Measurements from ENCODE around the gene PAK6. TPM values are rescaled to one million over a fixed set of nuclear protein-coding genes. Genes with fewer than 3 reads are reported as not detected.
A peak's percentile ranks its signal among the peaks of the same experiment; 100 is the strongest.

Gene PAK6
- polyA plus RNA-seq, 3 donors, result 0.03 TPM; not detected in 2

DNA sequence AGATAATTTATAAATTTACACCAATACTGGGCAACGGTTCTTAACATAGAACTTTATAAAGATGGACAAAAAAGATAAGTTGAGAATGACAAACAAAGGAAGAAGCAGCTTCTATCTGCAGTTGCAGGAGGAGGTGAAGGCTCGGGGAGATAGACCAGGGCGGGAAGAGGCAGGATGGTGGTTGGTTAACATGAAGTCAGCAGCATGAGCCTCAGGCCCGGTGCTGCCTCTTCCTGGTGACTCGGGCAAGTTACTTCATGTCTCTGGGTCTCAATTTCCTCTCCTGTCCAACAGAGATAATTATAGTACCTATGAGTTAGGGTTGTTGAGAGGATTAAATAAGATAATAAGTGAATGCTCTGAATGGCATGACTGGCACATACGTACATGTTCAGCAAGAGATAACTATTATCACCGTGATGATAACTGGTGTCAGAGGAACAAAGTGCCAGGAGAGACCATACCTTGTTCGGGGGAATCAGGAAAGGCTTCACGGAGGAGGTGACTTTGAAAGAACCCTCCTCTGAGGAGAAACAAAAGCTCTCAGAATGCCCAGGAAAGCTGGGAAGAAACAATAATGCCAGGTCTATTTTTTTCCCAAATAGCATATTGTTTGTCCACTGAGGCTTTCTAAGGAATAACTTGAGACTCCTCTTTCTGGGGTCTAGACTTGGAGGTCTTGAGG, 4.4 kb downstream of the PAK6 start:
- Mint-ChIP-seq H3K4me1 (peaks cover 12% of the 10 kb centered on the region), H3K9me3 (peaks cover 0 to 3% (median 0%) of the 10 kb centered on the region in 7 donors), H3K27ac (no peak overlapping the region), H3K36me3 (peaks cover 0 to under 1% of the 10 kb centered on the region in 2 donors), H3K27me3 (ENCODE audit: low read depth in 3 of 3) (peaks cover 14 to 25% (median 24%) of the 10 kb centered on the region in 3 donors), H3K4me3 (no peak overlapping the region)
- intact Hi-C loops (cut with micrococcal nuclease), result no loop called here
- H2AFZ ChIP-seq (ENCODE audit: insufficient read depth, low read depth, low read length, poor library complexity, severe bottlenecking), result no peak overlapping the region
- peaks cover 0 to 22% of the 10 kb centered on the region in 2 donors for H3K27me3 ChIP-seq (ENCODE audit: control insufficient read depth in 2 of 2, insufficient read depth in 2 of 2, low read length in 2 of 2)
- H3K36me3 ChIP-seq (replicated peaks in 1 of 2; ENCODE audit: control insufficient read depth in 1 of 2, insufficient read depth in 2 of 2, low read length in 2 of 2), result no peaks in the 10 kb centered on the region
- no peak overlapping the region for H3K4me3 ChIP-seq (replicated peaks in 1 of 3; ENCODE audit: low read depth in 2 of 3, low read length in 3 of 3)
- DNase-seq, result no peak
- 77% methylated on average over 6 of the region's 9 CpGs for WGBS (ENCODE audit: insufficient coverage)
- no peak overlapping the region for H3K27ac ChIP-seq (ENCODE audit: low read depth in 1 of 2, low read length in 2 of 2)
- H3K4me1 ChIP-seq (ENCODE audit: control insufficient read depth in 1 of 2, insufficient read depth in 2 of 2, low read length in 2 of 2), result peaks cover 8 to 12% of the 10 kb centered on the region in 2 donors
- H3K9ac ChIP-seq (ENCODE audit: insufficient read depth, low read length, poor library complexity, severe bottlenecking), result no peak overlapping the region
- H3K4me2 ChIP-seq (replicated peaks; ENCODE audit: extremely low read depth, low read length, poor library complexity, severe bottlenecking), result no peak overlapping the region
- TF ChIP-seq, protein P1, sequence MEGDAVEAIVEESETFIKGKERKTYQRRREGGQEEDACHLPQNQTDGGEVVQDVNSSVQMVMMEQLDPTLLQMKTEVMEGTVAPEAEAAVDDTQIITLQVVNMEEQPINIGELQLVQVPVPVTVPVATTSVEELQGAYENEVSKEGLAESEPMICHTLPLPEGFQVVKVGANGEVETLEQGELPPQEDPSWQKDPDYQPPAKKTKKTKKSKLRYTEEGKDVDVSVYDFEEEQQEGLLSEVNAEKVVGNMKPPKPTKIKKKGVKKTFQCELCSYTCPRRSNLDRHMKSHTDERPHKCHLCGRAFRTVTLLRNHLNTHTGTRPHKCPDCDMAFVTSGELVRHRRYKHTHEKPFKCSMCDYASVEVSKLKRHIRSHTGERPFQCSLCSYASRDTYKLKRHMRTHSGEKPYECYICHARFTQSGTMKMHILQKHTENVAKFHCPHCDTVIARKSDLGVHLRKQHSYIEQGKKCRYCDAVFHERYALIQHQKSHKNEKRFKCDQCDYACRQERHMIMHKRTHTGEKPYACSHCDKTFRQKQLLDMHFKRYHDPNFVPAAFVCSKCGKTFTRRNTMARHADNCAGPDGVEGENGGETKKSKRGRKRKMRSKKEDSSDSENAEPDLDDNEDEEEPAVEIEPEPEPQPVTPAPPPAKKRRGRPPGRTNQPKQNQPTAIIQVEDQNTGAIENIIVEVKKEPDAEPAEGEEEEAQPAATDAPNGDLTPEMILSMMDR (IDR thresholded peaks at IDR 0.05), result no peak
- H3K9me3 ChIP-seq (replicated peaks in 1 of 2; ENCODE audit: control insufficient read depth in 1 of 2, insufficient read depth in 1 of 2, low read length in 2 of 2), result no peaks in the 10 kb centered on the region
- no peaks in the 10 kb centered on the region for H3K79me2 ChIP-seq (ENCODE audit: insufficient read depth, low read length)
- H4K20me1 ChIP-seq (ENCODE audit: insufficient read depth, low read length), result no peaks in the 10 kb centered on the region

DNA sequence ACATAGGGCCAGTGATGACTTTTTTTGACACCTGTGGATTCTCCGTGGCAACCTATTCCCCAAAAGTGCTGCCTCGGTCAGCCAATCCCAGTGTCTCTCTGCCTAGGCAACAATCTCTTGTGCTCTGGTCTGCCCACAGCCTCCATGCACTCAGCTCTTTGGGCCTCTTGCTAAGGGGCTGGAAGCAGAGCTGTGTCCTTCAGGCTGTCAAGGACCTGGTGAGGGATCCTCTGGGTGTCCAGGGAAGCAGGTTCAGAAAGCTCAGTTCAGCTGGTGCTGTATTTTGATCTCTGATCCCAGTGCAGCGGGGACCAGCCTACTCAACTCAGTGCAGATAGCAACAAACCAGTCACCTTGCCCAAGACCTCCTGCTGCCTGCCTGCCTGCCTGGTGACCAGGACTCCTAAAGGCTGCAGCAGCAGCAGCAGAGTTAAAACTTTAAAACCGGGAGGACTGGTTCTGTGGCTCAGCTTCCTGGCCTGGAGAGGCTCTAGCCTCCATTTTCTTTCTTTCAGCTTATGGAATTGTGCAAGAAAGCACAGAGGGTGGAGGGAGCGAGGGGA, 6.2 kb downstream of the PAK6 start:
- Histone ChIP-seq H3K4me1 (ENCODE audit: control insufficient read depth in 1 of 2, insufficient read depth in 2 of 2, low read length in 2 of 2) (no peaks in the 10 kb centered on the region), H3K9ac (ENCODE audit: insufficient read depth, low read length, poor library complexity, severe bottlenecking) (no peak overlapping the region), H3K9me3 (replicated peaks in 1 of 2; ENCODE audit: control insufficient read depth in 1 of 2, insufficient read depth in 1 of 2, low read length in 2 of 2) (no peaks in the 10 kb centered on the region), H4K20me1 (ENCODE audit: insufficient read depth, low read length) (no peaks in the 10 kb centered on the region), H3K36me3 (replicated peaks in 1 of 2; ENCODE audit: control insufficient read depth in 1 of 2, insufficient read depth in 2 of 2, low read length in 2 of 2) (no peaks in the 10 kb centered on the region), H3K4me2 (replicated peaks; ENCODE audit: extremely low read depth, low read length, poor library complexity, severe bottlenecking) (no peak overlapping the region), H2AFZ (ENCODE audit: insufficient read depth, low read depth, low read length, poor library complexity, severe bottlenecking) (peak overlapping the region; percentile 53), H3K27ac (ENCODE audit: low read depth in 1 of 2, low read length in 2 of 2) (no peak overlapping the region), H3K27me3 (ENCODE audit: control insufficient read depth in 2 of 2, insufficient read depth in 2 of 2, low read length in 2 of 2) (peaks cover 0 to 5% of the 10 kb centered on the region in 2 donors), H3K79me2 (ENCODE audit: insufficient read depth, low read length) (no peaks in the 10 kb centered on the region), H3K4me3 (replicated peaks in 1 of 3; ENCODE audit: low read depth in 2 of 3, low read length in 3 of 3) (no peak overlapping the region)
- Mint-ChIP-seq H3K4me3 (no peak overlapping the region), H3K27me3 (ENCODE audit: low read depth in 3 of 3) (peaks cover 8 to 14% (median 13%) of the 10 kb centered on the region in 3 donors), H3K27ac (no peak overlapping the region), H3K9me3 (peaks cover 0 to 3% (median 0%) of the 10 kb centered on the region in 7 donors), H3K4me1 (peaks cover 2% of the 10 kb centered on the region), H3K36me3 (no peaks in the 10 kb centered on the region)
- TF ChIP-seq, protein P1 (IDR thresholded peaks at IDR 0.05), result no peak
- WGBS (ENCODE audit: insufficient coverage), result 97% methylated on average over 3 of the region's 5 CpGs
- DNase-seq, result no peak
- intact Hi-C loops (cut with micrococcal nuclease), result no loop called here
